ENCODE data around the gene CACNG1. TPM values are rescaled to one million over a fixed set of nuclear protein-coding genes. Genes with fewer than 3 reads are reported as not detected.

CACNG1 gene
- total RNA-seq, 1 experiment from 2014 or later: not detected

DNA sequence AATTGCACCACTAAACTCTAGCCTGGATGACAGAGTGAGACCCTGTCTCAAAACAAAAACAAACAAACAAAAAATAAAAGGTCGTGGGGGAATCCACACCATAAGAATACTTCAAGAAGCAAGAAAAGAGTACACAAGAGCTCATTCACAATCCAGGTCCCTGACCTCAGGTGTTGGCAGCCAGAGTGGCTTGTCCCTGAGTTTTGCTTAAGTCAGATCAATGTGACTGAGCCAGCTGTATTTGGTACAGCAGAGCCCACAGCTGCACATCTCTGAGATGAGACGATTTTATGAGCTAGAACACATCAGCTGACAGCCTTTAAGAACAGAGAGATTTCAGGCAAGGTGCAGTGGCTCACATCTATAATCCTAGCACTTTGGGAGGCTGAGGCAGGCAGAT, 22.4 kb downstream of the CACNG1 start:
- no TSS peak for BruUV-seq (replicated peaks)
- Histone ChIP-seq H3K4me3 (ENCODE audit: low read depth, low read length, poor library complexity, severe bottlenecking) (no peak overlapping the region), H3K4me1 (ENCODE audit: insufficient read depth, low read length, poor library complexity, severe bottlenecking) (peaks cover 26% of the 10 kb centered on the region), H3K27ac (ENCODE audit: low read depth, low read length, poor library complexity, severe bottlenecking) (no peak overlapping the region), H3K9me3 (ENCODE audit: low read depth, low read length, poor library complexity, severe bottlenecking) (no peaks in the 10 kb centered on the region), H3K27me3 (replicated peaks; ENCODE audit: insufficient read depth, low read depth, low read length, poor library complexity) (no peaks in the 10 kb centered on the region), H3K36me3 (ENCODE audit: insufficient read depth, low read length, poor library complexity, severe bottlenecking) (no peaks in the 10 kb centered on the region)
- ChIA-PET POLR2A (ENCODE audit: low non-redundant PET) (no interaction called here), CTCF (no interaction called here)
- no peak for TF ChIP-seq EZH2 (IDR thresholded peaks at IDR 0.05; ENCODE audit: borderline replicate concordance, low read depth, low read length, poor library complexity, severe bottlenecking)
- TF ChIP-seq, protein P1, sequence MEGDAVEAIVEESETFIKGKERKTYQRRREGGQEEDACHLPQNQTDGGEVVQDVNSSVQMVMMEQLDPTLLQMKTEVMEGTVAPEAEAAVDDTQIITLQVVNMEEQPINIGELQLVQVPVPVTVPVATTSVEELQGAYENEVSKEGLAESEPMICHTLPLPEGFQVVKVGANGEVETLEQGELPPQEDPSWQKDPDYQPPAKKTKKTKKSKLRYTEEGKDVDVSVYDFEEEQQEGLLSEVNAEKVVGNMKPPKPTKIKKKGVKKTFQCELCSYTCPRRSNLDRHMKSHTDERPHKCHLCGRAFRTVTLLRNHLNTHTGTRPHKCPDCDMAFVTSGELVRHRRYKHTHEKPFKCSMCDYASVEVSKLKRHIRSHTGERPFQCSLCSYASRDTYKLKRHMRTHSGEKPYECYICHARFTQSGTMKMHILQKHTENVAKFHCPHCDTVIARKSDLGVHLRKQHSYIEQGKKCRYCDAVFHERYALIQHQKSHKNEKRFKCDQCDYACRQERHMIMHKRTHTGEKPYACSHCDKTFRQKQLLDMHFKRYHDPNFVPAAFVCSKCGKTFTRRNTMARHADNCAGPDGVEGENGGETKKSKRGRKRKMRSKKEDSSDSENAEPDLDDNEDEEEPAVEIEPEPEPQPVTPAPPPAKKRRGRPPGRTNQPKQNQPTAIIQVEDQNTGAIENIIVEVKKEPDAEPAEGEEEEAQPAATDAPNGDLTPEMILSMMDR (conservative IDR thresholded peaks at IDR 0.05; ENCODE audit: low read depth, low read length): no peak
- DNase-seq (ENCODE audit: low spot score): no peak
- intact Hi-C loops (cut with micrococcal nuclease; ENCODE audit: unreplicated experiment): no loop called here

DNA sequence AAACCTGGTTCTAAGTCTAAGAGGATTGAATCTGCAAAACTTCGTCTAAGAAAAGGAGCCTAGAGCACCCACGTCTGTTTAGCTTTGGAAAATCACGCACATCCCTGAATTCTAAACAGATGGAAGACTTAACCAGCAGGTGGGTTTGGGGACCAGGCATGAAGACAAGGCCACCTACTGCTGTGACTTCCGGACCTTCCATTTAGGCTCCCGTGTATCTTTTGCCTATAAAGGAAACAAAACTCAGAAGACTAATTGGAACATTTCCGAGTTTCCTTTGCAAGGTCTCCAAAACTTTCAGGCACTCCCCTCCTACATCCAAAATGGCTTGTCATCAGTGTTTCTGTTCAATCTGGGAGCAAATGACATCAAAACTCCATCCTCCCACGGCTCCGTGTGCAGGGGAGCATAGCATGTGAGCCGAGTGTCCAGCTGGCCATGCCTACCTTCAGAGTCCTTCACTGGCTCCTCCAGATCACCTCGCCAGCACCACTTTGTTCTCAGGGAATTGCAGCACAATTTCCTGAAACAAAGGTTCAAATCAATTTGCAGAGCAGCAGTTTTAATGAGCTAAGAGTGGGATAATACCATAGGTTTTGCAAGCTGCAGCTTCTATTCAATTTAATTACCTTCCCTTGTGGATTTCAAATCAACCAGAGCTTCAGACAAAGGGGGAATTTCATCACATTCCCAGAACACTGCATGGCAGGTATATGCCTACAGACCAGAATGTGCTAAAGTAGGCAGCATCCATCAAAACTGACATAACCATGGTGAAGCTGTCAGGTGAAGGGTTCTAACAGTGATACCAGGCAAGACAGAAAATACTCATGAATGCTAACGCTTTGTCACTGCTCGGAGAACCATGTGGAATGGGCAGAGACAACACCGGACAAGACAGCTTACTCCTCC, 23.5 kb downstream of the CACNG1 start:
- Histone ChIP-seq H3K4me3 (ENCODE audit: low read depth, low read length, poor library complexity, severe bottlenecking) (no peak overlapping the region), H3K4me1 (ENCODE audit: insufficient read depth, low read length, poor library complexity, severe bottlenecking) (peaks cover 26% of the 10 kb centered on the region), H3K9me3 (ENCODE audit: low read depth, low read length, poor library complexity, severe bottlenecking) (no peaks in the 10 kb centered on the region), H3K36me3 (ENCODE audit: insufficient read depth, low read length, poor library complexity, severe bottlenecking) (no peaks in the 10 kb centered on the region), H3K27ac (ENCODE audit: low read depth, low read length, poor library complexity, severe bottlenecking) (peak overlapping the region; percentile 10), H3K27me3 (replicated peaks; ENCODE audit: insufficient read depth, low read depth, low read length, poor library complexity) (no peaks in the 10 kb centered on the region)
- CTCF ChIA-PET: interaction anchor here (0.6 to 0.7 kb wide), 2 partner anchors 91 to 346 kb away, joined by 3 to 6 read pairs; no protein-coding TSS in a partner anchor
- no peak for TF ChIP-seq EZH2 (IDR thresholded peaks at IDR 0.05; ENCODE audit: borderline replicate concordance, low read depth, low read length, poor library complexity, severe bottlenecking)
- TF ChIP-seq, protein P1 (conservative IDR thresholded peaks at IDR 0.05; ENCODE audit: low read depth, low read length): 0 out of 2 replicates have a peak, but pooled peaks have one; percentile 15
- intact Hi-C loops (cut with micrococcal nuclease; ENCODE audit: unreplicated experiment): no loop called here
- POLR2A ChIA-PET (ENCODE audit: low non-redundant PET): interaction anchor here (0.6 kb wide), 1 partner anchor 297 kb away, joined by 12 read pairs; no protein-coding TSS in a partner anchor
- DNase-seq (ENCODE audit: low spot score): peak; percentile 92
- BruUV-seq (replicated peaks): no TSS peak

DNA sequence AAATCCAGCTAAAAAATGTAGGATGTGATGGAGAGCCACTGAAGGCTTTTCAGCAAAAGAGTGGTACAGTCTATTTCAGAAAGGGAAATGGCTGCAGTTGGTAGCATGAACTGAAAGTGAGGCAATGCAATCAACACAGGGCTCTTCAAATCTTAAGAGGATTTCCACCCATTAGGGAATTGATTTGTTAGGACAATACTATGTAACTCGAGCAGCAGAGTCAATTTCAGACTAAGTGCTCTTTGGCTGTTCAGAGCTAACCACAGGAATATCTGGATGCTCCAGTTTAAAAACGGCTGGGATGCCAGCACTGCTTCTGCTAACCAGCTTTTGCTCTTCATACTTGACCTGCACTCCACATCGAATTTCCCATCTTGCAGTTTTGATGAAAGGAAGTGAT, 24.6 kb downstream of the CACNG1 start:
- peaks cover 26% of the 10 kb centered on the region for H3K4me1 ChIP-seq (ENCODE audit: insufficient read depth, low read length, poor library complexity, severe bottlenecking)
- no peak overlapping the region for H3K27ac ChIP-seq (ENCODE audit: low read depth, low read length, poor library complexity, severe bottlenecking)
- H3K4me3 ChIP-seq (ENCODE audit: low read depth, low read length, poor library complexity, severe bottlenecking): no peak overlapping the region
- DNase-seq (ENCODE audit: low spot score): peak; percentile 58
- H3K9me3 ChIP-seq (ENCODE audit: low read depth, low read length, poor library complexity, severe bottlenecking): no peaks in the 10 kb centered on the region
- BruUV-seq (replicated peaks): no TSS peak
- ChIA-PET POLR2A (ENCODE audit: low non-redundant PET) (no interaction called here), CTCF (no interaction called here)
- H3K36me3 ChIP-seq (ENCODE audit: insufficient read depth, low read length, poor library complexity, severe bottlenecking): no peaks in the 10 kb centered on the region
- H3K27me3 ChIP-seq (replicated peaks; ENCODE audit: insufficient read depth, low read depth, low read length, poor library complexity): no peaks in the 10 kb centered on the region
- TF ChIP-seq, protein P1 (conservative IDR thresholded peaks at IDR 0.05; ENCODE audit: low read depth, low read length): no peak
- intact Hi-C loops (cut with micrococcal nuclease; ENCODE audit: unreplicated experiment): no loop called here
